Thyroid gland (tissue), 4 donors: ENCODE data around the gene OXLD1.

ENCODE experiments used
- POLR2A ChIP-seq, 2 donors: fragments of 450-650 bp; IDR thresholded peaks; one replicate each; pipeline ENCODE4 v1.6.1; 2017; ENCODE audit warnings: antibody characterized with exemption in 2 of 2, mild to moderate bottlenecking in 2 of 2, moderate library complexity in 1 of 2
- TF ChIP-seq, protein P1 (sequence below), 6 experiments: fragments of 200-600 bp in 3 of 6; fragments of 450-650 bp in 3 of 6; sonication (generic) in 3 of 6; IDR thresholded peaks; one replicate each; pipeline ENCODE4 v1.5.1; 2016 to 2019; ENCODE audit warnings: antibody characterized with exemption in 6 of 6, mild to moderate bottlenecking in 2 of 6, inconsistent platforms in 1 of 6, moderate library complexity in 1 of 6

DNA sequence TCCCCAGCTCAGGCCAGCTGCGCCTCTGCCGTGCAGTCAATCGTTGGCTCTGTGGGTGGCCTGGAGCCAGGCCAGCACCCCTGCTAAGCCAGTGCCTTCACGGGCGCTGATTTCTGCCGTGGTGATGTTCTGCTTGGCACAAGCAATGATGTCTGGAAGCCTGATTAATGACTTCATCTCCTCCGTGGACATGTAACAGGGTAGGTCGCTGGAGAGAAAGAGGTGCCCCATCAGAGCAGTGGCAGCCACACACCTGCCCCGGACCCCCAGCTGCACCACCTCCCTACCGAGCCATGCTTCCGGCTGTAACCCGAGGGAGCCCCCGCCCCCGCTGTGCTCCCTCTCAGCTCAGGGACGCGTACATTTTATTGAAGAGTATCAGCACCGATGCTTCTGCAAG lies 15.3 kb upstream of the OXLD1 start:
- TF ChIP-seq, protein P1, sequence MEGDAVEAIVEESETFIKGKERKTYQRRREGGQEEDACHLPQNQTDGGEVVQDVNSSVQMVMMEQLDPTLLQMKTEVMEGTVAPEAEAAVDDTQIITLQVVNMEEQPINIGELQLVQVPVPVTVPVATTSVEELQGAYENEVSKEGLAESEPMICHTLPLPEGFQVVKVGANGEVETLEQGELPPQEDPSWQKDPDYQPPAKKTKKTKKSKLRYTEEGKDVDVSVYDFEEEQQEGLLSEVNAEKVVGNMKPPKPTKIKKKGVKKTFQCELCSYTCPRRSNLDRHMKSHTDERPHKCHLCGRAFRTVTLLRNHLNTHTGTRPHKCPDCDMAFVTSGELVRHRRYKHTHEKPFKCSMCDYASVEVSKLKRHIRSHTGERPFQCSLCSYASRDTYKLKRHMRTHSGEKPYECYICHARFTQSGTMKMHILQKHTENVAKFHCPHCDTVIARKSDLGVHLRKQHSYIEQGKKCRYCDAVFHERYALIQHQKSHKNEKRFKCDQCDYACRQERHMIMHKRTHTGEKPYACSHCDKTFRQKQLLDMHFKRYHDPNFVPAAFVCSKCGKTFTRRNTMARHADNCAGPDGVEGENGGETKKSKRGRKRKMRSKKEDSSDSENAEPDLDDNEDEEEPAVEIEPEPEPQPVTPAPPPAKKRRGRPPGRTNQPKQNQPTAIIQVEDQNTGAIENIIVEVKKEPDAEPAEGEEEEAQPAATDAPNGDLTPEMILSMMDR (IDR thresholded peaks at IDR 0.05), result no peak
- no peak for TF ChIP-seq POLR2A (IDR thresholded peaks at IDR 0.05)
